ENCODE measurements around the gene ZNF511.

Gene ZNF511

DNA sequence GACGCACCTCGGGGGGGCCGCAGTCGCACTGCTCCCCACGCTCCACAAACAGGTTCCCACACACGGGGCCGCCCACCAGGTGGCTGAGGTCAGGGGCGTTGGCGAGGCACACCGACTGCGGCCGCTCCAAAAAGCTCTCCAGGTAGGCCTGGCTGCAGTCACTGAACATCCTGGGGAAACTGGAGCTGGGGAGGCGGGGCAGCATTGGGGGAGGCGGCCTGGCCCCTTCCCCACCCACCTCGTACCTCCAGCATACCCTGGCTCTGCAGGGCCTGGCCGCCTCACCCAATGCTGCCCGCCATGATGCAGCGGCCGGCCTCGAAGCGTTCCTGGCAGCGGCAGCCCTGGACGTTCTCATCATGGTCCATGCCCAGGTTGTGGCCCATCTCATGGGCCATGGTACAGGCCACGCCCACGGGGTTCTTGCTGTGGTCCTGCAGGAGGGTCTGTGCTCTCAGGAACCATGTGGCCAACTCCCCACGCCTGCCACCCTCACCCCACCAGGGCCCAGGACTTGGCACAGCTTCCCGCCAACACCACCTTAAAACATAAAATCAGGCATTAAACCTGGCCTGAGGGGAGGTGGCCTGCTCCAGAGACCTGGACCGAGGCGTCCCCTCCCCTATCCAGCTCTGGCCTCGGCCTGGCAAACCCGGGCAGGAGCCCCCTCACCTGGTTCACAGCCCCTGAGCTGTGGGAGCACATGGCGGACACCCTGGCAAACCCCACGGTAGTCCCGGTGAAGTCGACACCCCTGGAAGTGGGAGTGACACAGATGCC is 37.0 kb upstream of the ZNF511 start:
- H3K36me3 Mint-ChIP-seq, result no peaks in the 10 kb centered on the region
- H3K4me1 Mint-ChIP-seq, result peaks cover 13% of the 10 kb centered on the region
- H3K27me3 Mint-ChIP-seq, result no peaks in the 10 kb centered on the region
- no peak overlapping the region for H3K4me3 Mint-ChIP-seq
- H3K9me3 Mint-ChIP-seq, result no peaks in the 10 kb centered on the region
- no peak overlapping the region for H3K27ac Mint-ChIP-seq

DNA sequence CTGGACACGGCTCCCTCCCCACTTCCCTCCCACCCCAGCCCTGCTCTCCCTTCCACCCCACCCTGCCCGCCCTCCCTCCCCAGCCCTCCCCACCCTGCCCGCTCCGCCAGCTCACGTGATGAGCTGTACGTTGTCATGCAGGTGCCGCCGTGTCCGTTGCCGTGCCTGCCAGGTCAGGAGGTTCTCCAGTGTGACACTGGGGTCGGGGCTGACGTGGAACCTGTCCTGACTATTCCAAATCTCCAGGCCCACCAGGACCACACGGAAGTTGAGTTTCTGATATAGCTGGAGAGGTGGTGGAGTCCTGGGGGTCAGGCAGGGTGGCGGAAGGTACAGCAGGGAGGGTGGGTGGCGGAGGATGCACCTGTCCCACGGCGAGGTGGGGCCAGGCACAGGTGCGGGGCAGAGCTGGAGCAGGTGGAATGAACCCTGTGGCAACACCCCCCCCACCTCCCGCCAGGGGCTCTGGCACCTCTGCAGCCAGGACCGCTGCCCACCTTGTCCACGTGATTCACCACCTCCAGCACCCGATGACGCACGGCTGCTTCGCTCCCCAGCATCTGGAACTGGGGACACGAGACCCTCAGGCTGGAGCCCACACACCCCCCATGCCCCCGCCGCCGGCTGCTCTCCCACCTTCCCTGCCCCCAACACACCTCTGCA is 36.3 kb upstream of the ZNF511 start:
- no peaks in the 10 kb centered on the region for H3K9me3 Mint-ChIP-seq
- no peak overlapping the region for H3K27ac Mint-ChIP-seq
- no peaks in the 10 kb centered on the region for H3K27me3 Mint-ChIP-seq
- H3K4me1 Mint-ChIP-seq, result peaks cover 13% of the 10 kb centered on the region
- no peaks in the 10 kb centered on the region for H3K36me3 Mint-ChIP-seq
- H3K4me3 Mint-ChIP-seq, result no peak overlapping the region

- H3K4me1 Mint-ChIP-seq, result peaks cover 18% of the 10 kb centered on the region
- no peaks in the 10 kb centered on the region for H3K27me3 Mint-ChIP-seq
- H3K27ac Mint-ChIP-seq, result no peak overlapping the region
- no peaks in the 10 kb centered on the region for H3K36me3 Mint-ChIP-seq
- no peaks in the 10 kb centered on the region for H3K9me3 Mint-ChIP-seq
- no peak overlapping the region for H3K4me3 Mint-ChIP-seq
Observed at GRCh38 chr10:133272964-133273420, 35.7 kb upstream of the ZNF511 start.

DNA sequence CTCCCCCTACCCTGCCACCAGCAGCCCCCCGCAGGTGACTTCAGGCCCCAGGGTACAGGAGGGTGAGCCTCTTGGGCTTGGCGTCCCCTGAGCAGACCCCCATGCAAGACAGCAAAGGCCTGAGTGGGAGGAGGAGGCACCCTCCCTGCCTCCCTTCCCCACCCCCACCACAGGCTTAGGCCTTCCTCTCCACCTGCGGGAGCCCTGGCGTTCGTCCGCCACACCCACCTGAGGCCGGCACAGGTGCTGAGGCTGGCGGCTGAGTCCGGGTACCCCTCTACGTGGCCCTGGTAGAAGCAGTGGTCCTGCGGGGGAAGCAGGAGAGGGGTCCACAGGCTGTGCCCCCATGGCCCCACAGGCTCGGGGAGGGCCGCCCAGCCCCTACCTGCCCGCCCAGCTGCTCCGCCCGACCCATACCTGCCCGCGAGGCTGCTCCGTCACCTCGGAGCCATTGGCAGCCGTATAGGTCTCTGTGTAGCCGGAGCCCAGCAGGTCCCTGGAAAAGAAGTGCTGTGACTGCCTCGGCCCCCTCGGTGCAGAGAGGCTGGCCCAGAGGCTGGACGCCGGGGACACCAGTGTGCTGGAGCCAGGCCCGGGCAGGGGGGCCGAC is 35.1 kb upstream of the ZNF511 start:
- H3K9me3 Mint-ChIP-seq, result no peaks in the 10 kb centered on the region
- no peak overlapping the region for H3K4me3 Mint-ChIP-seq
- H3K4me1 Mint-ChIP-seq, result peaks cover 24% of the 10 kb centered on the region
- no peaks in the 10 kb centered on the region for H3K36me3 Mint-ChIP-seq
- no peaks in the 10 kb centered on the region for H3K27me3 Mint-ChIP-seq
- no peak overlapping the region for H3K27ac Mint-ChIP-seq

GRCh38 chr10:133274751-133275683 is 33.7 kb upstream of the ZNF511 start:
- Mint-ChIP-seq H3K4me1 (peaks cover 27% of the 10 kb centered on the region), H3K27ac (peak overlapping the region; percentile 6), H3K36me3 (no peaks in the 10 kb centered on the region), H3K27me3 (no peaks in the 10 kb centered on the region), H3K9me3 (no peaks in the 10 kb centered on the region), H3K4me3 (peak overlapping the region; percentile 86)

DNA sequence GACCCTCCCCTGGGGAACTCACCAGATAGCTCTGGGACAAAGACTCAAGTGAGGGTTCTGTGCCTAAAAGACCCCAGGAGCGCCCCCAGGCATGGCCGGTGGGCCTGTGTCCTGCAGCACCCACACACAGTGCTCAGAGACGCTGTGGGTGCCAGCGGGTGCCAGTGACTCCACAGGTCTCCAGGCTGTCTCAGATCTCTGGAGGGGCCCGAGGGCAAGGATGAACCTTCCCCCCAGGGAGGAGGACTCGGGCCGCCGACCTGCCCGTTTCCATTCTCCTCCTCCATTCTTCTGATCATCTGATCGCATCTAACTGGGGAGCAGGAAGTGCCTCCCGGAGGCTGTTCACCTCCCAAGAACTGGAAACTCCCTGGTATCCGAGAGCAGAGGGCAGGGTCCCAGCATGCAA is 33.0 kb upstream of the ZNF511 start:
- no peaks in the 10 kb centered on the region for H3K36me3 Mint-ChIP-seq

DNA sequence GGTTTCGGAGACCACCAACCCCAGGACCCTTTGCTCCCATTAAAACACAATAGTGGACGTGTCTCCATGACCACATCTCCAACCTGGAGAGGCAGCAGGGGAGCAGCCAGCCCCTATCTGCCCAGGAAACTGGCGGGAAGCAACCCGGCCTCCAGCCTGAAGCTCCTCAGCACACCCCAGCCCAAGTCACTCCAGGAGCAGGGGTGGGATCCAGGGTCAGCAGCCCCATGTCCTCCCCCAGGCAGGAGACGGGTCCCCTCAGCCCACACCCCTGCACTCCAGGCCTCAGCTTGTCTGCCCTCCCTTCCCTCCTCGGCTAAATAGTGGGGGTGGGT is 32.6 kb upstream of the ZNF511 start:
- Mint-ChIP-seq H3K27ac (peak overlapping the region; percentile 6), H3K4me1 (peaks cover 27% of the 10 kb centered on the region), H3K4me3 (peak overlapping the region; percentile 86), H3K9me3 (no peaks in the 10 kb centered on the region), H3K27me3 (no peaks in the 10 kb centered on the region), H3K36me3 (no peaks in the 10 kb centered on the region)

More for the DNA sequence above, 33.0 kb upstream of the ZNF511 start:
- Mint-ChIP-seq H3K4me3 (peak overlapping the region; percentile 86), H3K27me3 (no peaks in the 10 kb centered on the region), H3K9me3 (no peaks in the 10 kb centered on the region), H3K27ac (peak overlapping the region; percentile 6), H3K4me1 (peaks cover 27% of the 10 kb centered on the region)

- Mint-ChIP-seq H3K4me1 (peaks cover 27% of the 10 kb centered on the region), H3K27ac (peak within 1 kb of the TSS; percentile 6), H3K9me3 (no peaks in the 10 kb centered on the region), H3K4me3 (peak within 1 kb of the TSS; percentile 86), H3K36me3 (no peaks in the 10 kb centered on the region), H3K27me3 (no peaks in the 10 kb centered on the region)
Observed at GRCh38 chr10:133276435-133277201, 32.1 kb upstream of the ZNF511 start, which contains the start of gene ADAM8. Gene ADAM8 (minus strand): TSS chr10:133276868. CDS start chr10:133276817, 51 bp downstream.

GRCh38 chr10:133277277-133277992 is 31.3 kb upstream of the ZNF511 start:
- H3K4me1 Mint-ChIP-seq, result peaks cover 27% of the 10 kb centered on the region
- peak overlapping the region; percentile 44 for H3K4me3 Mint-ChIP-seq
- H3K27ac Mint-ChIP-seq, result no peak overlapping the region
- no peaks in the 10 kb centered on the region for H3K27me3 Mint-ChIP-seq
- peaks cover 3% of the 10 kb centered on the region for H3K36me3 Mint-ChIP-seq
- no peaks in the 10 kb centered on the region for H3K9me3 Mint-ChIP-seq

- H3K4me3 Mint-ChIP-seq, result peak overlapping the region; percentile 59
- no peaks in the 10 kb centered on the region for H3K9me3 Mint-ChIP-seq
- peaks cover 3% of the 10 kb centered on the region for H3K36me3 Mint-ChIP-seq
- no peak overlapping the region for H3K27ac Mint-ChIP-seq
- peaks cover 27% of the 10 kb centered on the region for H3K4me1 Mint-ChIP-seq
- no peaks in the 10 kb centered on the region for H3K27me3 Mint-ChIP-seq
Observed at GRCh38 chr10:133277993-133278576, 30.6 kb upstream of the ZNF511 start.

GRCh38 chr10:133278577-133279265 is 30.0 kb upstream of the ZNF511 start:
- peak overlapping the region; percentile 59 for H3K4me3 Mint-ChIP-seq
- H3K4me1 Mint-ChIP-seq, result peaks cover 27% of the 10 kb centered on the region
- no peak overlapping the region for H3K27ac Mint-ChIP-seq
- no peaks in the 10 kb centered on the region for H3K27me3 Mint-ChIP-seq
- peaks cover 4% of the 10 kb centered on the region for H3K36me3 Mint-ChIP-seq
- H3K9me3 Mint-ChIP-seq, result no peaks in the 10 kb centered on the region

GRCh38 chr10:133279326-133280226 is 29.1 kb upstream of the ZNF511 start:
- H3K4me1 Mint-ChIP-seq, result peaks cover 27% of the 10 kb centered on the region
- peaks cover 5% of the 10 kb centered on the region for H3K36me3 Mint-ChIP-seq
- H3K27ac Mint-ChIP-seq, result no peak overlapping the region
- H3K9me3 Mint-ChIP-seq, result no peaks in the 10 kb centered on the region
- no peak overlapping the region for H3K4me3 Mint-ChIP-seq
- H3K27me3 Mint-ChIP-seq, result no peaks in the 10 kb centered on the region

Data from activated naive CD4-positive, alpha-beta T cell treated with anti-CD3 and anti-CD28 coated beads, Interleukin-2, amount 50 U/mL, for 24 hours (primary cell).